CD4-positive, alpha-beta T cell treated with Interferon alpha-2 for 1 hour (primary cell): Measurements from ENCODE around the gene SLC22A17.
"Not testable (repeated sequence)": the region's sequence is repeated elsewhere in the genome, so short reads cannot be mapped to it uniquely, and the experiment has no call there.

ENCODE experiments used
- DNase-seq, 2 donors: peaks; one replicate each; pipeline ENCODE4 v3.0.0-alpha.2; 2020 to 2022

The SLC22A17 gene

DNA sequence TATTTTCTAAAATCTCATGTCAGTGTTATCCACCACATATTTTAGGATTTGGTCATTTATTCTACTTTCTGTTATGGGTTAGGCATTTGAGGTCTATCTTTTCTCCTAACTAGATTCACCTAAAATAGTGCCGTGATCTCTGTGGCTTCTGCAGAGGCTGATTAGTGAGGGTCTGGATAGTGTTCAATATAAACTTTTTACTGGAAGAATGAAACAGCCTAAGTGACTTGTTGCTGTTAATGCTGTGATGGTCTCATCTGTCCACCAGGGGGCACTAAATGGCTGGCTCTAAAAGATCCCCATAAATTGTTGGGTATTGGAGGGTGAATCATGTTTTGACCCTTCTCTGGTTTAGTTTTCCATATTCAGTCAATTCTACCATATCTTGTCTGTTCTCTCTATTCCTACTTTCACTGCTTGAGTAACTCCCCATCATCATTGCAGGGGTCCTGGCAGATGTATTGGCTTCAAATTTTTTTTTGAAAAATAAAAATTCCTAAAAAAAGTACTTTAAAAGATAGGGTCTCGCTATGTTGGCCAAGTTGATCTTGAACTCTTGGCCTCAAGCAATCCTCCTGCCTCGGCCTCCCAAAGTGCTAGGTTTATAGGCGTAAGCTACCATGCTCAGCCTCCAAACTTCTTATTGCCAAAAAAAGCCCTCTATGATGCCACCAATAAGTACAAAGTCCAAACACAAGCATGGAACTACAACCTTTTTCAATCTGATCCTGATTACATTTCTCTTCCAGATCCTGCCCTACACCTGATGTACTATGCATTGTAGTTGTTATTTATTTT, 24.5 kb downstream of the SLC22A17 start:
- DNase-seq: peak; percentile 66 to 76

DNA sequence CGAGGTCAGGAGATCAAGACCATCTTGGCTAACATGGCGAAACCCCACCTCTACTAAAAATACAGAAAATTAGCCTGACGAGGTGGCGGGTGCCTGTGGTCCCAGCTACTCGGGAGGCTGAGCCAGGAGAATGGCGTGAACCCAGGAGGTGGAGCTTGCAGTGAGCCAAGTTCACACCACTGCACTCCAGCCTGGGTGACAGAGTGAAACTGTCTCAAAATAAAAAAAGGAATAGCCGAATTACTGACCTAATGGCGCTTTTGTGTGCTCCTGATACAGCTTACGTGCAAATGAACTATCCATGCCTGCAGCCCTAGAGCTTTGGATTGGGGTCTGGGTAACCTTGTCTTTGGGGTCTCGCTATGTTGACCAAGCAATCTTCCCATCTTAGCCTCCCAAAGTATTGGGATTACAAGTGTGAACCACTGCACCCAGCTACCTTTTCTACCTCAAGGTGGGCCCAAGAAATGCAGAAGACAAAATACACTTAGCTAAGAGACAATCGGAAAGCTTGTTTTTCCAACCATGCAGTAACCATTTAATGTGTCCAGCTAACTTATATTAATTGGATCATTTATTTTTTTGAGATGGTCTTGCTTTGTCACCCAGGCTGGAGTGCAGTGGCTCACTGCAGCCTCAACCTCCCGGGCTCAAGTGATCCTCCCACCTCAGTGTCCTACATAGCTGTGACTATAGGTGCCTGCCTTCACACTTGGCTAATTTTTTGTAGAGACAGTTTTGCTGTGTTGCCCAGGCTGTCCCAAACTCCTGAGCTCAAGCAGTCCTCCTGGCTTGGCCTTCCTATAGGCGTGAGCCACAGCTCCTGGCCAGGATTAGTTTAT, 26.0 kb downstream of the SLC22A17 start:
- no peak for DNase-seq

DNA sequence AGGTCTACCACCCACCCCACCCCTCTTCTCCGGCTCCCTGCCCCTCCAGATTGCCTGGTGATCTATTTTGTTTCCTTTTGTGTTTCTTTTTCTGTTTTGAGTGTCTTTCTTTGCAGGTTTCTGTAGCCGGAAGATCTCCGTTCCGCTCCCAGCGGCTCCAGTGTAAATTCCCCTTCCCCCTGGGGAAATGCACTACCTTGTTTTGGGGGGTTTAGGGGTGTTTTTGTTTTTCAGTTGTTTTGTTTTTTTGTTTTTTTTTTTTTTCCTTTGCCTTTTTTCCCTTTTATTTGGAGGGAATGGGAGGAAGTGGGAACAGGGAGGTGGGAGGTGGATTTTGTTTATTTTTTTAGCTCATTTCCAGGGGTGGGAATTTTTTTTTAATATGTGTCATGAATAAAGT, 26.9 kb downstream of the SLC22A17 start:
- not testable (repeated sequence) for DNase-seq

DNA sequence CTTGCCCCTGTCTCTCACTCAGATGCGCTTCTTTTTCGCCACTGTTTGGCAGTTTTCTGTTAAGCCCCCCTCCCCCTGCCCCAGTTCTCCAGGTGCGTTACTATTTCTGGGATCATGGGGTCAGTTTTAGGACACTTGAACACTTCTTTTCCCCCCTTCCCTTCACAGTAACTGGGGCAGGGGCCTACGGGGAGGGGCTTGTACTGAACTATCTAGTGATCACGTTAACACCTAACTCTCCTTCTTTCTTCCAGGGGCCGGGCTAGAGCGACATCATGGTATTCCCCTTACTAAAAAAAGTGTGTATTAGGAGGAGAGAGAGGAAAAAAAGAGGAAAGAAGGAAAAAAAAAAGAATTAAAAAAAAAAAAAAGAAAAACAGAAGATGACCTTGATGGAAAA, 27.7 kb downstream of the SLC22A17 start:
- no peak for DNase-seq

DNA sequence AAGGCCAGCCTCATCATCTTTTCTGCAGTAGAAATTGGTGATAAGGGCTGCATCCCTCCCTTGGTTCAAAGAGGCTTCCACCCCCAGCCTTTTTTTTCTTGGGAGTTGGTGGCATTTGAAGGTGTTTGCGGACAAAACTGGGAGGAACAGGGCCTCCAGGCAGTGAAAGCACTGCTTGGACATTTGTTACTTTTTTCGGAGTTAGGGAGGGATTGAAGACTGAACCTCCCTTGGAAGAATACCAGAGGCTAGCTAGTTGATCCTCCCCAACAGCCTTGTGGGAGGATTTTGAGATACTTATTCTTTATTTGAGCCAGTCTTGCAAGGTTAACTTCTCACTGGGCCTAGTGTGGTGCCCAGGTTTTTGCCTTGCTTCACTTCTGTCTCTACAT, 28.2 kb downstream of the SLC22A17 start:
- no peak for DNase-seq

DNA sequence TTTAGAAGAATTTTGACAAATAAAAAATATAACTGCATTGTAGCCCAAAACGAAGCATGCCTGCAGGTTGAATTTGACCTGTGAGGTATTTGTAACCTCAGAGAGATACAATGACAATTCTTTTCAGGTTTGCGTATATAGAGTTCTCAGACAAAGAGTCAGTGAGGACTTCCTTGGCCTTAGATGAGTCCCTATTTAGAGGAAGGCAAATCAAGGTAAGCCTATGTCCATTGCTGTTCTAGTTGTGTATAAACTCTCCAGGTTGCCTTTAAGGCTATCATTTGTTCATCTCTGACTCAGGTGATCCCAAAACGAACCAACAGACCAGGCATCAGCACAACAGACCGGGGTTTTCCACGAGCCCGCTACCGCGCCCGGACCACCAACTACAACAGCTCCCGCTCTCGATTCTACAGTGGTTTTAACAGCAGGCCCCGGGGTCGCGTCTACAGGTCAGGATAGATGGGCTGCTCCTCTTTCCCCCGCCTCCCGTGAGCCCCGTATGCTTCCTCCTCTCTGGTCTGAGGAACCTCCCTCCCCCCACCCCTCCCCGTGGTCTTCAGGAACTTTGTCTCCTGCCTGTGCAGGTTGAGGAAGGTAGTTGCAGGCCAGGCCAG, 28.7 kb downstream of the SLC22A17 start:
- DNase-seq: no peak

DNA sequence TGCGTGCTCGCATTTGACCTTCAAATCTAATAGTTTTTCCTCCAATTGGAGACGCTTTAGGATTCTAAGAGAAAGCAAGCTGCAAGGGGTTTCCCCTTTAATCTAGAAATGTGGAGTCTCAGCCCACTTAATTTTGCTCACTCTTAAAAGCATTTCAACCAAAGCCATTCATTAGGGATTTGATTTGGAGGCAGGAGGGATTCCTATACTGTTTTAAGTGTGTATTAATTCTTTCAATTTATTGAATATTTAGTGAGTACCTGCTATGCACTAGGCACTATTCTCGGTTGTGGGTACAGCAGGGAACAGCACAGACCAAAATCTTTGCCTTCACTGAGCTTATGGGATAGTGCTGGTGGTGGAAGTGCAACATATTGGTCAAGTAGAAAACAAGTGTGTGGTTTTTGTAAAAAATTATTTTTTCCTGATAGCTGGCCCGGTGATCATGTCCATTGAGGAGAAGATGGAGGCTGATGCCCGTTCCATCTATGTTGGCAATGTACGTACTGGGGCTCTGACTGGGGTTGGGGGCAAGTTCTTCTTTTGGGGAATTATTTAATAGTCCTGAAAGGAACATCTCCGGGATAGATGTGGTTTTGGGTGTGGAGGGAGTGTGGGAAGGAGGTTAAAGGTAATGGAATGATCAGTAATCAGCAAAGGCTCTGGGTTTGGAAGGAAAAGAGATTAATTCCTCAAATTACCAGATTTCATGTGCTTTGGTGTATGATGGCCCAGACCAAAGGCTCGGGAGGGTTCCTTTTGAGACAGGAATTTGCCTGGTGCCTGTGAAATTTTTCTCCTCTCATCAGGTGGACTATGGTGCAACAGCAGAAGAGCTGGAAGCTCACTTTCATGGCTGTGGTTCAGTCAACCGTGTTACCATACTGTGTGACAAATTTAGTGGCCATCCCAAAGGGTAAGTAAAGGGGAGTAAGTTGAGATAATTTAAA, 29.8 kb downstream of the SLC22A17 start:
- DNase-seq: no peak

DNA sequence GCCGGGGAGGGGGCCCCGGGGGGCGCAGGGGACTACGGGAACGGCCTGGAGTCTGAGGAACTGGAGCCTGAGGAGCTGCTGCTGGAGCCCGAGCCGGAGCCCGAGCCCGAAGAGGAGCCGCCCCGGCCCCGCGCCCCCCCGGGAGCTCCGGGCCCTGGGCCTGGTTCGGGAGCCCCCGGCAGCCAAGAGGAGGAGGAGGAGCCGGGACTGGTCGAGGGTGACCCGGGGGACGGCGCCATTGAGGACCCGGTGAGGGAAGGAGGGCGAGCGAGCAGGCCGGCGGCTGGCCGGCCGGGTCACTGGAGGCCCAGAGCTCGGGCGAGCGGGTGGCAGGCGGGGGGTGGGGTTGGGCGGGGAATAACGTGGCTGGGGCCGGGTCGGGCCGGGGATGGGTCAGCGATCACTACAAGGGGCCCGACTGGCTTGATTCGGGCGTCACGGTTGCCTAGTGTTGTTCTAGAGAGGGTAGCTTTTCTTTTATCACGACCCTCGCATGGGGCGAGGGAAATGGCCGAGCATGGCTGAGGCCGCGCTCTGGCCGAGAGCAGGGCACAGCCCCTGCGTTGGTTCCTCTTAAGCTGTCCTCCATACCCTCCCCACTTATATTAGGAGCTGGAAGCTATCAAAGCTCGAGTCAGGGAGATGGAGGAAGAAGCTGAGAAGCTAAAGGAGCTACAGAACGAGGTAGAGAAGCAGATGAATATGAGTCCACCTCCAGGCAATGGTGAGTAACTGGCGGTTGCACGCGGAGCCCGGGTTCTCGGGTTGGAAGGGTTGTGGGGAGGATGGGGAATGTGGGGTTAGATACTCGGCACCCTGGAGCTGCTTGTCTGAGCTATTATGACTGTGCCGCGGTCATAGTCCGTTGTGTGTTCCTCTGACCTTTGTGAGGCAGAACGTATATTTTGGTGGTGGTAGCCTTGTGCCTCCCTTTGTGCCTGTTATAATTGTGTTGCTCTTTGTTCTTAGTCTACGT, 30.8 kb downstream of the SLC22A17 start:
- DNase-seq: peak; percentile 17 to 45

DNA sequence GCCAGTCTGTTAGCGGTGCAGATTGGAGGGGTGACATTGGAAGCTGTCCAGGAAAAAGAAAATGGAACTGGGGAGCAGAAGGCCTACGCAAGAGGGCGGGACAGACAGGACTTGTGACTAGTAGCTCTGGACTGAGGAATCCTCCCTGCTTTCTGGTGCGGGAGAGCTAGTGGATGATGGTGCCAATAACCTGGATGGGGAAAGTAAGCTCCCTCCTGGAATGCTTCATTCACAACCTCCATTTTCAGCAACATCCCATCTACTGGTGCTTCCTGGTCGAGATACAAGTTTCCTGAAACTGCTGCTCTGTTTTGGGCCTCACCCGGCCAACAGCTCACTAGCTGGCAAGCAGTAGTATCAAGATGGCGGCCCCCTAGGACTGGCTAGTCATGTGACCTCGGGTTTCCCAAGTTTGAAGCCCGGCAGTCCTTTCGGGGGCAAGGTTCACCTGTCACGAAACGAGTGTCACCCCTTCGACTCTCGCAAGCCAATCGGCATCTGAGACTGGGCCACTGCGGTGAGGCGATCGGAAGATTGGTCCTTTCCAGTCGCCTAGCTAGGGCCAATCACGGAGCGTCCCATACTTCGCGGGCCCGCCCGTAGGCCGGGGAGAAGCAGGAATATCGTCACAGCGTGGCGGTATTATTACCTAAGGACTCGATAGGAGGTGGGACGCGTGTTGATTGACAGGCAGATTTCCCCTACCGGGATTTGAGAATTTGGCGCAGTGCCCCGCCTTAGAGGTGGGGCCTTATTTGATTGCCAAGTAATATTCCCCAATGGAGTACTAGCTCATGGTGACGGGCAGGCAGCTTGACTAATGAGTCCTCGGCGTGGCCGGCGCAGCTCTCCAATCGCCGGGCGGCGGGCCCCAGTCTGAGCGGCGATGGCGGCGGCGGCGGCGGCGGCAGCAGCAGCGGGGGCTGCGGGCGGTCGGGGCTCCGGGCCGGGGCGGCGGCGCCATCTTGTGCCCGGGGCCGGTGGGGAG, 31.8 kb downstream of the SLC22A17 start, which contains the start of gene PABPN1:
Gene PABPN1 (plus strand): TSS at position 874 of the 988 bp plus-strand sequence. CDS start 13 bp downstream, at position 887.
- DNase-seq: peak; percentile 99

DNA sequence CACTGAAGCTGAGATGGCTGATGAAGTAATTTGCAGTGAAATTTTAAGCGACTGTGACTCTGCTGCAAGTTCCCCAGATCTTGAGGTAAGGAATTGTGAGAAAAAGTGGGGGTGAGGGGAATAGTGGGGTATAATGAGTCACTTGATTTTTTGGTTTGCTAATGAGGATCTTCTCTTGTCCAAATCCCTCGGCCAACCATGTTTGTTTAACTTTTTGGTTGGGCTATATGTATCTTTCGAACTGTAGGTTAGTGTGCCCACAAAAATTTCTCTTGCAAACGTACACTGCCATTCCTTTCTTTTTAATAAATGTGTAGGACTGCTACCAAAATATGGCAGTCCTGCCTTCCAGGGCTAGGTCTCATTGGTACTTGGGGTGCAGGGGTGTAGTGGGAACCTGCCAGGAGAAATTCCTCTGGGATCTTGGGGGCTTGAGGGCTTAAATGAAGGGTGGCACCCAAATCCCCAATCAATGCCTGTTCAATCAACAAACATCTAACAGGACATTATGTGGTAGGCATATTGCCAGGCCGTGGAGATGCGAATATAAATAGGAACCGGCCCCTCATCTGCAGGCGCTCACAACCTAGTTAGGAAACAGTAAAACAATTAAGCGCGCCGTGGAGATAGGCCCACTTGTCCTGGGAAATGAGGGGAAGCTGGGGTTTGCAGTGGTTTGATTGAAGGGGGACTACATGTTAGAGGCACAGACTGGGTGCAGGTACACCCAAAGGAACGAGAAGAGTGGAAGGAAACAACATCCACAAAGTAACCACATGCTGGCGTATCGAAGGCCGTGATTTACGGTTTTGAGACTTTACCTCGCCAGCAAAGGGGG, 32.7 kb downstream of the SLC22A17 start:
- no peak for DNase-seq

DNA sequence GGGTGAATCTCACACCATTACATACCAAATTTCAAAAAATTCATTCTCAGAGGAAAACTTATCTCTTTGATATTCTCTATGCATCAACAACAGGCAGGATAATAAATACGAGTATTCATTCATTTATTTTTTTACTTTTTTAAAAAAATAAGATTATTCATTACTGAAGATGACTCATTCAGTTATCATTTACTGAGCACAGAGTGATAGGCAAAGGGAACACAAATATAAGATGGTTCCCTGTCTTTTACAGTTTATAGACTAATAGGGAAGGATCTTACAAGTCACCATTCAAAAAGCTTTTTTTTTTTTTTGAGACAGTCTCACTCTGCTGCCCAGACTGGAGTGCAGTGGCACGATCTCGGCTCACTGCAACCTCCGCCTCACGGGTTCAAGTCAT, 36.4 kb downstream of the SLC22A17 start:
- no peak for DNase-seq

DNA sequence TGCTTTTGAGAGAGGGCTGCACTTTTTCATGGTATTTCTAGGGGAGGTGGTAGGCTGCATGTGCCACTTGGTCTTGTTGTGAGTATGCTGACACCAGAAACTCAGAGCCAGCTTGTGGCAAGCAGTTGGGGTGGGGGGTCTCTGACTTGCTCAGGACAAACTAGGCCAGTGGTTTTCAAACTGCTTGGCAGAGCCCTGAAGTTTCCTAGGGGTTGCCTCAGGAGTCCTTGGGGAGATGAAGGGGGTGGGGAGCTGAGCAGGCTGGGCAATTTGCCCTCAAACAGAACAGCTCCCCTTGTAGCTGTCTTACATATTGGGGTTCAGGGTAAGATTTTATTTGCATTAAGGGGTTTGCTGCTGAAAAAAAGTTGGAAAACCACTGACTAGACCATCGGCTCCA, 42.1 kb downstream of the SLC22A17 start:
- DNase-seq: no peak

DNA sequence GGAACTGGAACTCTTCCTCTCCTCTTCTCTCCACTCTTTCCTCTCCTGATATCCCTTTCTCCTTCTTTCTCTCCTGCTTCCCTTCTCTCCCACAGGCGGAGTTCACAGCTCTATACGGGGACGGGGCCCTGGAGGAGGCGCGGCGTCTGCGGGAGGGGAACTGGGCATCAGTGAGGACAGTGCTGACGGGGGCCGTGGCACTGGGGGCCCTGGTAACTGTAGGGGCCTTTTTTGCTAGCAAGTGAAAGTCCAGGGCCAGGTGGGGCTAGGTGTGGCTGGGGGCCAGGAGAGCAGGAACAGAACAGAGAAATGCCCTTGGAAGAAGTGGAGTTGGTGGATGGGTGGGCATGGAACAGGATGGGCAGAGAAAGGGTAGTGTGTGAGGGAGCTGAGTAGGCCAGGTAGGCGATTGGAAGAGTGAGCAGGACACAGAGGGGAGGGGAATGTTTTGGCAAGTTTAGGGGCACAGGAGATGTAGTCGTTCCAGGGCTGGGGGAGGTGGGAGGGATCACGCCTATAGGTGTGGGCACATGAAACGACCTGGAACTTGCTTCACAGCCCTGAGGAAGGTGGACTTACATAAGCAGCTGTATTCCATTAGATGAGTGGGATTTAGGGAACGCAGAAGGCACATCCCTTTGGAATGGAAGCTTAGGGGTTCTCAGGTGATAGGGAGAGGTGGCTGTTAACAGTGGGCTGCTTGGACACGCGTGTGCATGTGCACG, 43.8 kb downstream of the SLC22A17 start:
- no peak for DNase-seq

DNA sequence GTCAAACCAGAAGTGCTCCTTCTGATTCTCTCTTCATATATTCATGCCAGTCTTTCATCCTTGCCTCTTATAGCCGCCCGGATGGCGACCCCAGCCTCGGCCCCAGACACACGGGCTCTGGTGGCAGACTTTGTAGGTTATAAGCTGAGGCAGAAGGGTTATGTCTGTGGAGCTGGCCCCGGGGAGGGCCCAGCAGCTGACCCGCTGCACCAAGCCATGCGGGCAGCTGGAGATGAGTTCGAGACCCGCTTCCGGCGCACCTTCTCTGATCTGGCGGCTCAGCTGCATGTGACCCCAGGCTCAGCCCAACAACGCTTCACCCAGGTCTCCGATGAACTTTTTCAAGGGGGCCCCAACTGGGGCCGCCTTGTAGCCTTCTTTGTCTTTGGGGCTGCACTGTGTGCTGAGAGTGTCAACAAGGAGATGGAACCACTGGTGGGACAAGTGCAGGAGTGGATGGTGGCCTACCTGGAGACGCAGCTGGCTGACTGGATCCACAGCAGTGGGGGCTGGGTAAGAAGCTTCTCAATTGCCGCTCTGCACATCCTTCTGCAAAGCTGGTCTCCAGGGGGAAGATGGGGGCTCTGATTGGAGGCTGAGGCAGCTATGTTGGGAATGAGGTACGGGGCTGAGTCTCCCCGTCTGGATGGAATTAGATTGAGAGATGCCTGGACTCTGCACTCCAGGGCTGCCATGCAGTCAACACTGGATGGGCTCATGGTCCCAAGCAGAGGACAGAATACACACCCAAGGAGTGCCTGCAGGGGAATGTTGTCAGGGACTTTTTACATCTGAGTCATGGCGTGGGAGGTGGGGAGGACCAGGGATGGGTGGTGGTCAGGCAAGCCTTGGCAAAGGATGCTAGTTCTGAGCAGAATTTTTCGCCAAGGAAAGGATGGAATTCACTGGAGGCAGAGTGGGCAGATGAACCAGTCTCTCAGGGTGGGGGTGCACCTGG, 44.7 kb downstream of the SLC22A17 start:
- no peak for DNase-seq

DNA sequence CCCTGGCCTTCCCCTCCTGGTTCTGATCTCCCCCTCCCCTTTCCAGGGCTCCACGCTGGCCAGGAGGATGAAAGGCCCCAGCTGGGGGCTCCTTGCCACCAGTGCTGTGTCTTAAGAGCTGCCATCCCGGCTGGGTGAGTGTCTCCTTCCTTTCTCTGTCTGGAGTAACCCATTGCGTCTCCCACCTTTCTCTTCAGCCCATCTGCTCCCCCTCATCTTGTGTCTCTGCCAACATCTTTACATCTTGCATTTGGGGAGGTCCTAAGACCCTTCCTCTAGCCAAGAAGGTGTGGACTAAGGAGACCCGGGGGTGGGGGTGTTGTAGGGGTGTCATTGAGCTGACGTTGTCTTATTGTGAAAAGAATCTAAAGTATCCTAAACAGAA, 45.5 kb downstream of the SLC22A17 start:
- no peak for DNase-seq

DNA sequence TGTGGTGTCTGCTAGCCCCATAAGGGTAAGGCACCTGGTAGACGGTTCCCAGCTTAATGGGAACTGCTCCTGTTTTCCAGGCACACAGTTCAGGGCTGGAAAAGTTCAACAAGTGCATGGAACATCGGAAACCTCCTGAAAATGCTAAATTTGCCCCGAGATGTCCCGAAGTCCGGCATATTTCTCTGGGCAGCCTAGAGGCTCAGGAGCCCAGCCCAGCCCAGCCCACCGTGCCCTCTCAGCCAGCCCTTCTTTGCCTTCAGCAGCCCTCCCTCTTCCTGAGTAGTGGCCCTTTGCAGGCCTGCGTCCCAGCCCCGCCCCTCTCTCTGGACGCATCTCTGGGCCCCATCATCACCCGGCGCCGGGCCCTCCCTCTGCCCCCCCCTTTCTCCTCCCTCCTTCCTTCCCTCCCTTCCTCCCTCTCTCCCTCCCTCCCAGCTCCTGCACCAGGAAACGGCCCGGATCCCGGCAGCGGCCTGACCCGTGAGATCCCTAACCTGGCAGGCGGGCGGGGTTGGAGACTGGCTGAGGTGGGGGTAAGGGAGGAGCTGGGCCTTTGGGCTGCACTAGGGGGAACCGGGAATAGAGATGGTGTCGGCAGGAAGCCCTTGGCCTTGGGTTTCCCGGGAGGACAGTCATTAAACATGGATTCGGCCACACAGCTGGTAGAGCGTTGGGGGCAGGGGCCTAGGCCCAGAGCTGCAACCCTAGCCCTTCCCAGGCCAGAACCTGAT, 46.1 kb downstream of the SLC22A17 start, which contains the start of gene BCL2L2:
Gene BCL2L2 (plus strand): TSS at position 422 of the 734 bp plus-strand sequence. CDS start 935 bp downstream, outside the sequence.
- DNase-seq: peak in 1 of 2 donors; percentile 42
